NK-92 treated with Interleukin-12 subunit alpha and Interleukin-12 subunit beta, amount 100 ng/mL, for 24 hours (cell line): Measurements from ENCODE around the gene CRTC2.

Experiments used
- DNase-seq: peaks from one replicate; lab custom pipeline; 2025; lab: John Stamatoyannopoulos, UW

CRTC2 gene

DNA sequence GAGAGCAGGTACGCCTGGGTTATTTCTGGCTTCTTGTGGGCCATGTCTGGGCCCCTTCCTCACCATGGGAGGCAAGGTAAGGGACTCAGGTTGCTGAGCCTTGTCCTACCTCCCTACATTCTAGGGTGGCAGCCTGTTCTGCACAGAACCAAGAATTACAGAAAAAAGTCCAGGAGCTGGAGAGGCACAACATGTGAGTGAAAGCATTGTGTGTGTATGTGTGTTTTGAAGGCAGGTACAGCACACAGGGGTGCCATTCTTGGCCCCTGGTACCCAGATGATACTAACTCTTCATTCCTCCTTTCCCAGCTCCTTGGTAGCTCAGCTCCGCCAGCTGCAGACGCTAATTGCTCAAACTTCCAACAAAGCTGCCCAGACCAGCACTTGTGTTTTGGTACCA, 14.7 kb upstream of the CRTC2 start:
- no peak for DNase-seq

GRCh38 chr1:153970346-153970745, 11.9 kb upstream of the CRTC2 start:
- DNase-seq = no peak

DNA sequence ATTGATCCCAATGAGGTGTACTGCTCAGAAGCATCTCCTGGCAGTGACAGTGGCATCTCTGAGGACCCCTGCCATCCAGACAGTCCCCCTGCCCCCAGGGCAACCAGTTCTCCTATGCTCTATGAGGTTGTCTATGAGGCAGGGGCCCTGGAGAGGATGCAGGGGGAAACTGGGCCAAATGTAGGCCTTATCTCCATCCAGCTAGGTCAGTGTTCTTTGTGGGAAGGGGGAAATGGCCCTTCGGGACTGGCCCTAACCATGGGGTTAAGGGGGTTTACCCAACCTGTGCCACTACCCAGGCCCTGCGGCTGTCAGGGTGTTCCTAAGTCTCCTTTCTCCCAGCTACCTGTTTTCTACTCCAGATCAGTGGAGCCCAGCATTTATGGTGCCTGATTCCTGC, 10.6 kb upstream of the CRTC2 start:
- DNase-seq = no peak

GRCh38 chr1:153968408-153968807, 10.0 kb upstream of the CRTC2 start:
- DNase-seq = no peak

- no peak for DNase-seq
These were observed 9.6 kb upstream of the CRTC2 start for GRCh38 chr1:153968000-153968363.

GRCh38 chr1:153967107-153967999, 8.9 kb upstream of the CRTC2 start, which contains the start of gene CREB3L4:
Gene CREB3L4, plus strand, starts transcription at chr1:153967902. Its CDS starts 624 bp downstream, at chr1:153968526.
- peak; percentile 85 for DNase-seq

- no peak for DNase-seq
These were observed 5.5 kb upstream of the CRTC2 start for GRCh38 chr1:153963850-153964331.

DNA sequence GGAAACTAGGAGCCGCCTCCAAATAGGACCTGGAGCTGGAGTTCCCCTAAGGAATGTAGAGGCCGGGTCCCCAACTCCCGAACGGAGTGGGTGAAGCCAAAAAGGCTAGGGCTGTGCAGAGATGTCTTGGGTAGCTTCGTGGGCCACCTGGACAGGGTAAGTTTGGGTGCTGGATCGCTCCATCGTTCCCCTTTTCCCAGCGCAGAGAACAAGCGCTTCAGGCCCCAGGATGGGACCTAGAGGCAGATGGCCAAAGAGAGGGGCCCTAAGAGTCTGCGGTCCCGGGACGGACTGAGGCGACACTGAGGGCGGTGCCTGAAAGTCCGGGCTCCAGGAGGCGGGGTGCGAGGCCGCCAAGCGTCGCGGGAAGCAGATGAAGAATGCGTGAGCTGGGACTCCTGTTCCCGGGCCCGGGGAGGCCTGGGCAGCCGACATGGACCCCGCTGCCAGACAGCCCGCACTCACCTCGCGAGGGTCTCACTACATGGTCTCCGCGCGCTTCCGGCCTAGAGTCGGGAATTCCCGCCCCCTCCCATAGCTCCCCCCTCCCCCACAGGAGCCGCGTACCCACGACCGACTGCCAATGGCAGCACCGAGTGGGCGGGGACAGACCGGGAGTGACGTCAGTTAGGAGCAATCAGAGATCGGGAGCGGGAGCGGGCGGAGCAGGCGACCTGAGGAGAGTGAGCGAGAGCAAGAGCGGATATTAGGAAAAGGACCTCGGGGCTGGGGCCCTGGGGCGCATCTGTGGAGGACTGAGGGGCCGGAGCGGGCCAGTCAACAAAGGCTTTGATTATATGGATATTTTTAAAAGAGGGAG, 4.8 kb upstream of the CRTC2 start, which contains the start of gene SLC39A1:
Gene SLC39A1 (minus strand): TSS at position 508 of the 820 bp plus-strand sequence. CDS start 822 bp downstream, outside the sequence.
- DNase-seq = peak; percentile 94

- no peak for DNase-seq
These were observed 3.9 kb upstream of the CRTC2 start for GRCh38 chr1:153962088-153963029.

DNA sequence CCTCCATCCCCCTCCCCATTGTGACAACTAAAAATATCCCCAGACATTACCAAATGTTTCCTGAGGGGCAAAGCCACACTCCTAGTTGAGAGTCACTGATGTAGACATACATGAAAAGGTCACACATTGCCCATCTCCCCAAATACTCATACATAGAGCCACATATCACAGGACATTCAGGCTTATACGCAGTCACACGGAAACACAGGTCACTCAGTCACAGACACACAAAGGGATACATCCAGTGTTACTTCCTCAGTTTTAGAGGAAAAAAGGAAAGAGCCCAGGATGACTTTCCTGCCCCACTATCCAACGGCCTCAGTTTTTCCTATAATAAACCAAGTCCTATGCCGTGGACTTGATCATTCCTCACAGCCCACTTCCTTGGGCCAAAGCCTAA, 3.0 kb upstream of the CRTC2 start:
- DNase-seq = no peak

DNA sequence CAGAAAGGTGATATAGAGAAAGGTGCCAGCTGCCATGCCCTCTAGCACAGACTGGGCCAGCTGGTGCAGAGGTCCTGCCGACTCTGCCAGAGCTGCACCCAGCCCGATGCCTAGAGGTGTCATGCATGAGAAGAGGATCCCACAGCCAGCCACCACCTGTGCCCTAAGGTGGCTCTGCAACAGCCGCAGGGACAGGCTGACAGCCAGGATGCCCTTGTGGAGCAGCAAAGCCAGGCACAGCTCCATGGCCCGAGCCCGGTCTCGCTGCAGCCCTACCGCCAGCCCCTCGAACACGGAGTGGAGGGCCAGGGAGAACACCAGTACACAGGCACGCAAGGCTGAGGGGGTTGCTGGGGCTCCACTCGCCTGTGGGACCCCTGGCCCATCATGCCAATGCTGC, 1.8 kb upstream of the CRTC2 start:
- no peak for DNase-seq

DNA sequence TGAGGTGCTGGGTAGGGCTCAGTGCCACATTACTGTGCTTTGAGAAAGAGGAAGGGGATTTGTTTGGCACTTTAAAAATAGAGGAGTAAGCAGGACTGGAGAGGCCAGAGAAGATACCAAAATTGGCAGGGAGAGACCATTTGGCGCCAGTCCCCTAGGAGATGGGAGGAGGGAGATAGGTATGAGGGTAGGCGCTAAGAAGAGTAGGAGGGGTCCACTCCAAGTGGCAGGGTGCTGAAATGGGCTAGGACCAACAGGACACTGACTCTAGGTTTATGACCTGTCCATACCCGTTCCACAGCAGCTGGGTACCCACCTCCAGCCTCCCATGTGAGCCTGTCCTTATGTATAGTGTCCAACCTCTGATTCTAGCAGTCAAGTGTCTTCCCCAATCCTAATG, 1.0 kb upstream of the CRTC2 start:
- DNase-seq = no peak

- DNase-seq = no peak
These were observed 499 bp upstream of the CRTC2 start for GRCh38 chr1:153958961-153959260.

- DNase-seq = peak; percentile 50
These were observed 685 bp downstream of the CRTC2 start for GRCh38 chr1:153957744-153958110.

- DNase-seq = no peak
These were observed 1.3 kb downstream of the CRTC2 start for GRCh38 chr1:153956997-153957715.

DNA sequence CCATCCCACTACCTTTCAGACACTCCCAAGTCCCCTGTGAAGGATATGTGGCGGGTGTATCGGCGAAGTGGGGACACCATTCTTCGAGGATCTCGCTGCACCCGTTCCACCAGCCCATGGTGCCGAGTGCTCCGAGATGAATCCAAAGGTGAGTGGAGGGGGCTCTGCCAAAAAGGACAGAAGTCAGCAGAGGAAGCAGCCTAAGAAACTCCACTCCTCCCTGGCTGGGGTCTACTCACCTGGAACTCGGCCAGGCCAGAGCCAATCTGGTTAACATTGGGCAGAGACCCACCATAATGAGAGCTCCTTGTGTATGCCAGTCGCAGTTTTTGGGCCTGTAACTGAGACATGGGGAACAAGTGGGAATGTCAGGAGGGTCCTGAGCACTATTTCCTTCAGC, 3.6 kb downstream of the CRTC2 start:
- DNase-seq = no peak

- DNase-seq = no peak
These were observed 4.5 kb downstream of the CRTC2 start for GRCh38 chr1:153953859-153954365.

DNA sequence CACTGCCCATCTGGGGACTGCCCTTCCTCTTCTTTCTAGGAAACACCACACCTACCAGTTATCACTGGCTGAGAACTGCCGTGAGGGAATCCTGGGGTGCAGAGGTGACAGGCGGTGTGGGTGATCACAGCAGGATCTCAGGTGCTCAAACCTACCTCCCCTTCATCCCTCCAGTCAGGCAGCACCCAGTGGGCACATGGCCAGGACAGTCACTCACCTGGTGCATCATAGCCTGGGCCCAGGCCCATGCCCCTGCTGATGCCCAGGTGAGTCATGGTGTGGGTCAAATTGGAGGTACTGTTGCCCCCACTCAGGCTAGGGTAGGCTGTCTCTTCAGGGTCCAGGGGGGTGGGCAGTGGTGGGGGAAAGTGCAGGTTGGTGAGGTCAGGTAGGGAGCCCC, 6.6 kb downstream of the CRTC2 start:
- no peak for DNase-seq

GRCh38 chr1:153951183-153951582, 7.2 kb downstream of the CRTC2 start:
- no peak for DNase-seq

- peak; percentile 77 for DNase-seq
These were observed 11.7 kb downstream of the CRTC2 start, which contains the start of gene DENND4B for GRCh38 chr1:153946622-153947241. Gene DENND4B, minus strand, starts transcription at chr1:153946718. Its CDS starts 2,344 bp downstream, at chr1:153944374.
